GM18517 (cell line): ENCODE results near the gene ASIC4.

Experiments used
- ATAC-seq: cut with Tn5 transposase; IDR thresholded peaks from one replicate; pipeline ENCODE4 v1.9.1; 2021; ENCODE audit warnings: mild to moderate bottlenecking, moderate library complexity; ENCODE audit not compliant: unreplicated experiment

The ASIC4 gene

GRCh38 chr2:219514196-219514761, at the start of gene ASIC4:
ASIC4 (plus strand) TSS chr2:219514482; CDS start chr2:219514725, 243 bp downstream.
- ATAC-seq = no peak

GRCh38 chr2:219465659-219466561, 48.4 kb upstream of the ASIC4 start:
- no peak for ATAC-seq

GRCh38 chr2:219466816-219467735, 47.2 kb upstream of the ASIC4 start:
- ATAC-seq = no peak

GRCh38 chr2:219467736-219468075, 46.6 kb upstream of the ASIC4 start:
- ATAC-seq = no peak

GRCh38 chr2:219468410-219469185, 45.7 kb upstream of the ASIC4 start:
- no peak for ATAC-seq

- no peak for ATAC-seq
Observed at GRCh38 chr2:219469186-219469724, 45.0 kb upstream of the ASIC4 start.

- no peak for ATAC-seq
Observed at GRCh38 chr2:219470429-219470828, 43.9 kb upstream of the ASIC4 start.

- ATAC-seq = no peak
Observed at GRCh38 chr2:219471476-219472371, 42.6 kb upstream of the ASIC4 start.

- ATAC-seq = no peak
Observed at GRCh38 chr2:219472629-219473187, 41.6 kb upstream of the ASIC4 start.

- no peak for ATAC-seq
Observed at GRCh38 chr2:219473511-219473910, 40.8 kb upstream of the ASIC4 start.

GRCh38 chr2:219474285-219475060, 39.8 kb upstream of the ASIC4 start:
- ATAC-seq = no peak

- no peak for ATAC-seq
Observed at GRCh38 chr2:219475278-219475677, 39.0 kb upstream of the ASIC4 start.

GRCh38 chr2:219475697-219476651, 38.3 kb upstream of the ASIC4 start:
- no peak for ATAC-seq

GRCh38 chr2:219476652-219477151, 37.6 kb upstream of the ASIC4 start:
- no peak for ATAC-seq

- no peak for ATAC-seq
Observed at GRCh38 chr2:219477179-219477578, 37.1 kb upstream of the ASIC4 start.

GRCh38 chr2:219477815-219478214, 36.5 kb upstream of the ASIC4 start:
- no peak for ATAC-seq

- no peak for ATAC-seq
Observed at GRCh38 chr2:219478916-219479315, 35.4 kb upstream of the ASIC4 start.
